HEK293 (cell line): ENCODE measurements around the gene LIN7A.

Experiments used
- CTCF ChIA-PET: fragments of 350-600 bp; formaldehyde crosslinking; extraction: SDS; loops from one replicate; lab custom pipeline; 2021; ENCODE audit warnings: antibody characterized with exemption; lab: Yijun Ruan, JAX
- POLR2A ChIA-PET: fragments of 300-600 bp; formaldehyde crosslinking; extraction: SDS; loops from one replicate; lab custom pipeline; 2020; ENCODE audit warnings: antibody characterized with exemption, inconsistent platforms; lab: Yijun Ruan, JAX
- H3K27ac ChIP-seq: fragments of 200-500 bp; sonication (Bioruptor generic); 2 replicates; pipeline ENCODE4 v1.5.1; 2014; ENCODE audit warnings: low read depth, low read length, control low read depth, inconsistent platforms; ENCODE audit errors: extremely low read depth
- H3K36me3 ChIP-seq, 2 experiments: fragments of 200-500 bp in 1 of 2; sonication (Bioruptor generic) in 1 of 2; 1 replicate in 1 of 2; 2 replicates in 1 of 2; pipeline ENCODE4 v1.5.1; 2014 to 2017; ENCODE audit warnings: inconsistent platforms in 2 of 2, low read length in 2 of 2; ENCODE audit not compliant: control insufficient read depth in 2 of 2, insufficient read depth in 1 of 2
- H3K4me1 ChIP-seq: fragments of 200-500 bp; sonication (Bioruptor generic); 2 replicates; pipeline ENCODE4 v1.5.1; 2014; ENCODE audit warnings: mild to moderate bottlenecking, low read length, inconsistent platforms; ENCODE audit not compliant: control insufficient read depth, insufficient read depth
- H3K4me3 ChIP-seq: 2 replicates; pipeline ENCODE4 v1.5.1; 2011; ENCODE audit warnings: low read depth, mild to moderate bottlenecking, control low read depth, low read length, moderate library complexity
- H3K9me3 ChIP-seq: fragments of 200-500 bp; sonication (Bioruptor generic); 2 replicates; pipeline ENCODE4 v1.5.1; 2014; ENCODE audit warnings: low read depth, low read length, inconsistent platforms; ENCODE audit not compliant: control insufficient read depth, insufficient read depth
- BCL11B ChIP-seq: fragments of 450-650 bp; formaldehyde crosslinking; IDR thresholded peaks from 2 replicates; pipeline ENCODE4 v1.5.1; 2016; ENCODE audit warnings: low read depth, missing biosample characterization, missing genetic modification characterization
- HOXD13 ChIP-seq: sonication (generic); formaldehyde crosslinking; IDR thresholded peaks from 2 replicates; pipeline ENCODE4 v1.8.0; 2022; ENCODE audit warnings: missing genetic modification reagents, borderline replicate concordance
- SALL2 ChIP-seq: fragments of 450-650 bp; formaldehyde crosslinking; IDR thresholded peaks from 2 replicates; pipeline ENCODE4 v1.5.0; 2017; ENCODE audit warnings: missing biosample characterization, mild to moderate bottlenecking, missing genetic modification characterization, borderline replicate concordance
- SP7 ChIP-seq: fragments of 450-650 bp; formaldehyde crosslinking; IDR thresholded peaks from 2 replicates; pipeline ENCODE4 v1.5.1; 2016; ENCODE audit warnings: missing biosample characterization, missing genetic modification characterization
- TRIM28 ChIP-seq: IDR thresholded peaks from 2 replicates; pipeline ENCODE4 v1.6.1; 2011; ENCODE audit warnings: low read length, control low read depth, borderline replicate concordance
- WT1 ChIP-seq: fragments of 450-650 bp; formaldehyde crosslinking; IDR thresholded peaks from 2 replicates; pipeline ENCODE4 v1.5.1; 2016; ENCODE audit warnings: missing biosample characterization, missing genetic modification characterization
- ZNF140 ChIP-seq: fragments of 450-650 bp; formaldehyde crosslinking; IDR thresholded peaks from 2 replicates; pipeline ENCODE4 v1.5.1; 2016; ENCODE audit warnings: missing biosample characterization, missing genetic modification characterization
- ZNF362 ChIP-seq: fragments of 450-650 bp; formaldehyde crosslinking; IDR thresholded peaks from 2 replicates; pipeline ENCODE4 v1.5.1; 2016; ENCODE audit warnings: missing biosample characterization, missing genetic modification characterization
- ZNF449 ChIP-seq: fragments of 450-650 bp; formaldehyde crosslinking; IDR thresholded peaks from 2 replicates; pipeline ENCODE4 v1.5.1; 2017; ENCODE audit warnings: missing biosample characterization, mild to moderate bottlenecking, missing genetic modification characterization, moderate library complexity
- ZNF513 ChIP-seq: fragments of 450-650 bp; IDR thresholded peaks from 2 replicates; pipeline ENCODE4 v1.5.1; 2018; ENCODE audit warnings: missing biosample characterization, missing genetic modification characterization
- ZNF623 ChIP-seq: fragments of 450-650 bp; formaldehyde crosslinking; IDR thresholded peaks from 2 replicates; pipeline ENCODE4 v1.5.1; 2016; ENCODE audit warnings: missing biosample characterization, missing genetic modification characterization
- ZNF624 ChIP-seq: fragments of 450-650 bp; formaldehyde crosslinking; IDR thresholded peaks from 2 replicates; pipeline ENCODE4 v1.5.1; 2017; ENCODE audit warnings: missing biosample characterization, missing genetic modification characterization
- ZNF639 ChIP-seq: fragments of 450-650 bp; formaldehyde crosslinking; IDR thresholded peaks from 2 replicates; pipeline ENCODE4 v1.5.1; 2016; ENCODE audit warnings: missing biosample characterization, missing genetic modification characterization
- ZSCAN18 ChIP-seq: fragments of 450-650 bp; formaldehyde crosslinking; IDR thresholded peaks from 2 replicates; pipeline ENCODE4 v1.5.1; 2016; ENCODE audit warnings: missing biosample characterization, missing genetic modification characterization

LIN7A gene

GRCh38 chr12:80860928-80861327 is 76.8 kb downstream of the LIN7A start:
- no peaks in the 10 kb centered on the region for H3K9me3 ChIP-seq
- H3K36me3 ChIP-seq, result no peaks in the 10 kb centered on the region
- no peak overlapping the region for H3K27ac ChIP-seq
- POLR2A ChIA-PET, result no interaction called here
- CTCF ChIA-PET, result no interaction called here
- TF ChIP-seq ZNF623 (tag by site-specific recombination) (no peak), ZNF449 (tag by site-specific recombination) (no peak), ZNF362 (tag by site-specific recombination) (no peak), BCL11B (tag by site-specific recombination) (no peak), ZNF639 (tag by site-specific recombination) (no peak)
- H3K4me3 ChIP-seq, result no peak overlapping the region
- H3K4me1 ChIP-seq, result peaks cover 9% of the 10 kb centered on the region; the same call in 1 of the 2 replicates

- POLR2A ChIA-PET, result no interaction called here
- Histone ChIP-seq H3K9me3 (no peaks in the 10 kb centered on the region), H3K36me3 (no peaks in the 10 kb centered on the region), H3K4me3 (no peak overlapping the region), H3K4me1 (peaks cover 9% of the 10 kb centered on the region; the same call in 1 of the 2 replicates), H3K27ac (no peak overlapping the region)
- CTCF ChIA-PET, result interaction anchor here (0.6 kb wide), 2 partner anchors 46 to 106 kb away, joined by 3 to 8 read pairs; no protein-coding TSS in a partner anchor
- TF ChIP-seq ZSCAN18 (no peak), WT1 (tag by site-specific recombination) (no peak)
Observed at GRCh38 chr12:80860206-80860605, 77.5 kb downstream of the LIN7A start.

- ChIA-PET POLR2A (no interaction called here), CTCF (interaction anchor here (0.6 to 0.7 kb wide), 2 partner anchors 182 to 703 kb away, joined by 3 read pairs; no protein-coding TSS in a partner anchor)
- no peaks in the 10 kb centered on the region for H3K9me3 ChIP-seq
- no peak overlapping the region for H3K27ac ChIP-seq
- H3K36me3 ChIP-seq, result no peaks in the 10 kb centered on the region
- no peak for TF ChIP-seq TRIM28
- TF ChIP-seq SP7 (tag by site-specific recombination), result no peak
- TF ChIP-seq ZNF624 (tag by site-specific recombination), result no peak
- no peak for TF ChIP-seq HOXD13 (CRISPR knock-in tag)
- no peak for TF ChIP-seq ZNF513
- TF ChIP-seq SALL2 (tag by site-specific recombination), result no peak
- TF ChIP-seq ZNF140 (tag by site-specific recombination), result no peak
- TF ChIP-seq, all 188 proteins: peak for 0
- peaks cover 9% of the 10 kb centered on the region; the same call in 1 of the 2 replicates for H3K4me1 ChIP-seq
- no peak overlapping the region for H3K4me3 ChIP-seq
Observed at GRCh38 chr12:80858356-80858755, 79.4 kb downstream of the LIN7A start.
